ENCODE measurements around the gene RASD1. TPM values are rescaled to one million over a fixed set of nuclear protein-coding genes. Genes with fewer than 3 reads are reported as not detected.

Gene RASD1
- total RNA-seq, 1 experiment from 2014 or later, result 0.30 TPM

- ChIA-PET CTCF (no interaction called here), POLR2A (no interaction called here), RAD21 (ENCODE audit: low non-redundant PET in 1 of 2, low total read pairs in 2 of 2, uncharacterized antibody in 2 of 2, unreplicated experiment in 2 of 2) (no interaction called here)
- Histone ChIP-seq H3K9me3 (ENCODE audit: control insufficient read depth in 1 of 2, insufficient read depth in 1 of 2, low read depth in 1 of 2, low read length in 2 of 2) (no peaks in the 10 kb centered on the region), H3K27ac (ENCODE audit: low read depth, low read length) (no peak overlapping the region), H3K4me3 (replicated peaks in 1 of 2; ENCODE audit: low read depth in 1 of 2, low read length in 2 of 2) (no peak overlapping the region), H3K79me2 (ENCODE audit: insufficient read depth, low read length) (no peaks in the 10 kb centered on the region), H3K9me2 (ENCODE audit: insufficient read depth) (no peaks in the 10 kb centered on the region), H3K36me3 (ENCODE audit: control insufficient read depth in 1 of 2, insufficient read depth in 2 of 2, low read length in 2 of 2) (no peaks in the 10 kb centered on the region), H3K27me3 (ENCODE audit: insufficient read depth, low read length) (no peaks in the 10 kb centered on the region), H3K4me2 (ENCODE audit: low read length) (no peak overlapping the region), H4K20me1 (ENCODE audit: insufficient read depth) (no peaks in the 10 kb centered on the region), H3K4me1 (ENCODE audit: control insufficient read depth in 1 of 2, insufficient read depth in 2 of 2, low read length in 2 of 2) (peaks cover 5 to 32% of the 10 kb centered on the region in 2 experiments; a peak in 3 of 4 replicates), H3K9ac (ENCODE audit: low read length) (no peak overlapping the region), H2AFZ (ENCODE audit: low read depth, low read length, poor library complexity, severe bottlenecking) (no peak overlapping the region)
- intact Hi-C loops (cut with micrococcal nuclease), result no loop called here
- BruUV-seq (replicated peaks), result no TSS peak
- no peak for ATAC-seq
- DNase-seq (ENCODE audit: low read depth, low spot score), result no peak
- TF ChIP-seq ZBTB33 (IDR thresholded peaks at IDR 0.05; ENCODE audit: extremely low read depth, insufficient replicate concordance, low read length) (no peak), ELF1 (IDR thresholded peaks at IDR 0.05; ENCODE audit: borderline replicate concordance, low read depth) (no peak), REST (IDR thresholded peaks at IDR 0.05; ENCODE audit: low read depth) (no peak), YY1 (IDR thresholded peaks at IDR 0.05; ENCODE audit: extremely low read depth, insufficient replicate concordance, low read depth, low read length) (no peak), TCF7L2 (IDR thresholded peaks at IDR 0.05; ENCODE audit: borderline replicate concordance, extremely low read depth, insufficient read depth, insufficient read length) (no peak), FOSL1 (IDR thresholded peaks at IDR 0.05; ENCODE audit: low read depth) (no peak), CEBPB (IDR thresholded peaks at IDR 0.05; ENCODE audit: low read depth) (no peak), SIN3A (IDR thresholded peaks at IDR 0.05; ENCODE audit: low read depth) (no peak), SRF (IDR thresholded peaks at IDR 0.05; ENCODE audit: low read depth) (no peak), EGR1 (IDR thresholded peaks at IDR 0.05; ENCODE audit: low read depth) (no peak)
These were observed 11.9 kb upstream of the RASD1 start for GRCh38 chr17:17508019-17508535.

Measured in HCT116 (cell line).